ENCODE measurements around the gene RNF113B. TPM values are rescaled to one million over a fixed set of nuclear protein-coding genes. Genes with fewer than 3 reads are reported as not detected.

Gene RNF113B
- total RNA-seq, 3 donors from 2014 or later = not detected

GRCh38 chr13:98144801-98145350 is 32.2 kb downstream of the RNF113B start:
- Mint-ChIP-seq H3K9me3 (no peaks in the 10 kb centered on the region), H3K4me3 (no peak overlapping the region), H3K4me1 (ENCODE audit: low read depth) (peaks cover 11% of the 10 kb centered on the region), H3K27me3 (ENCODE audit: low read depth) (peaks cover 66% of the 10 kb centered on the region), H3K36me3 (ENCODE audit: insufficient read depth) (no peaks in the 10 kb centered on the region)
- ATAC-seq (no peak), DNase-seq (no peak)

- no peaks in the 10 kb centered on the region for H3K9me3 Mint-ChIP-seq
- peaks cover 69% of the 10 kb centered on the region for H3K27me3 Mint-ChIP-seq (ENCODE audit: low read depth)
- H3K36me3 Mint-ChIP-seq (ENCODE audit: insufficient read depth) = no peaks in the 10 kb centered on the region
- ATAC-seq (no peak), DNase-seq (no peak)
- H3K4me1 Mint-ChIP-seq (ENCODE audit: low read depth) = peaks cover 11% of the 10 kb centered on the region
- H3K4me3 Mint-ChIP-seq = peak overlapping the region; percentile 60
Observed at GRCh38 chr13:98144027-98144741, 32.9 kb downstream of the RNF113B start.

GRCh38 chr13:98143601-98144026 is 33.5 kb downstream of the RNF113B start:
- ATAC-seq (peak in 1 of 2 donors; percentile 6), DNase-seq (no peak)
- peaks cover 11% of the 10 kb centered on the region for H3K4me1 Mint-ChIP-seq (ENCODE audit: low read depth)
- no peaks in the 10 kb centered on the region for H3K36me3 Mint-ChIP-seq (ENCODE audit: insufficient read depth)
- no peaks in the 10 kb centered on the region for H3K9me3 Mint-ChIP-seq
- H3K4me3 Mint-ChIP-seq = no peak overlapping the region
- peaks cover 66% of the 10 kb centered on the region for H3K27me3 Mint-ChIP-seq (ENCODE audit: low read depth)

- Mint-ChIP-seq H3K4me3 (no peak overlapping the region), H3K36me3 (ENCODE audit: insufficient read depth) (no peaks in the 10 kb centered on the region), H3K4me1 (ENCODE audit: low read depth) (peaks cover 11% of the 10 kb centered on the region), H3K27me3 (ENCODE audit: low read depth) (peaks cover 62% of the 10 kb centered on the region), H3K9me3 (no peaks in the 10 kb centered on the region)
- ATAC-seq (peak; percentile 41 to 50), DNase-seq (no peak)
Observed at GRCh38 chr13:98143157-98143553, 33.9 kb downstream of the RNF113B start.

GRCh38 chr13:98142380-98143156 is 34.5 kb downstream of the RNF113B start, which contains the start of gene FARP1:
FARP1 (plus strand) TSS chr13:98143094; CDS start chr13:98213243, 70,149 bp downstream.
- Mint-ChIP-seq H3K27me3 (ENCODE audit: low read depth) (peaks cover 62% of the 10 kb centered on the region), H3K4me3 (peak within 1 kb of the TSS; percentile 60)

GRCh38 chr13:98141509-98142379 is 35.3 kb downstream of the RNF113B start:
- H3K27me3 Mint-ChIP-seq (ENCODE audit: low read depth) = peaks cover 60% of the 10 kb centered on the region
- H3K4me1 Mint-ChIP-seq (ENCODE audit: low read depth) = peaks cover 11% of the 10 kb centered on the region
- no peak for ATAC-seq
- DNase-seq = no peak
- peak overlapping the region; percentile 48 for H3K4me3 Mint-ChIP-seq
- H3K36me3 Mint-ChIP-seq (ENCODE audit: insufficient read depth) = no peaks in the 10 kb centered on the region
- H3K9me3 Mint-ChIP-seq = no peaks in the 10 kb centered on the region

More at GRCh38 chr13:98142380-98143156, 34.5 kb downstream of the RNF113B start, which contains the start of gene FARP1:
- Mint-ChIP-seq H3K4me1 (ENCODE audit: low read depth) (peaks cover 11% of the 10 kb centered on the region), H3K9me3 (no peaks in the 10 kb centered on the region), H3K36me3 (ENCODE audit: insufficient read depth) (no peaks in the 10 kb centered on the region)
- DNase-seq (no peak), ATAC-seq (peak; percentile 82 to 88)

GRCh38 chr13:98141091-98141490 is 36.0 kb downstream of the RNF113B start:
- H3K27me3 Mint-ChIP-seq (ENCODE audit: low read depth) = peaks cover 58% of the 10 kb centered on the region
- H3K4me1 Mint-ChIP-seq (ENCODE audit: low read depth) = peaks cover 11% of the 10 kb centered on the region
- ATAC-seq (no peak), DNase-seq (no peak)
- no peaks in the 10 kb centered on the region for H3K9me3 Mint-ChIP-seq
- H3K36me3 Mint-ChIP-seq (ENCODE audit: insufficient read depth) = no peaks in the 10 kb centered on the region
- no peak overlapping the region for H3K4me3 Mint-ChIP-seq

GRCh38 chr13:98134901-98135300 is 42.2 kb downstream of the RNF113B start:
- no peak for DNase-seq
- no peak for ATAC-seq
- no peaks in the 10 kb centered on the region for H3K36me3 Mint-ChIP-seq (ENCODE audit: insufficient read depth)
- peaks cover 33% of the 10 kb centered on the region for H3K27me3 Mint-ChIP-seq (ENCODE audit: low read depth)
- no peaks in the 10 kb centered on the region for H3K4me1 Mint-ChIP-seq (ENCODE audit: low read depth)
- no peak overlapping the region for H3K4me3 Mint-ChIP-seq
- no peaks in the 10 kb centered on the region for H3K9me3 Mint-ChIP-seq

GRCh38 chr13:98133946-98134345 is 43.1 kb downstream of the RNF113B start:
- ATAC-seq = no peak
- Mint-ChIP-seq H3K36me3 (ENCODE audit: insufficient read depth) (no peaks in the 10 kb centered on the region), H3K27me3 (ENCODE audit: low read depth) (peaks cover 26% of the 10 kb centered on the region), H3K4me1 (ENCODE audit: low read depth) (no peaks in the 10 kb centered on the region), H3K9me3 (no peaks in the 10 kb centered on the region), H3K4me3 (no peak overlapping the region)
- no peak for DNase-seq

- no peaks in the 10 kb centered on the region for H3K4me1 Mint-ChIP-seq (ENCODE audit: low read depth)
- H3K9me3 Mint-ChIP-seq = peaks cover 5% of the 10 kb centered on the region
- peaks cover 21% of the 10 kb centered on the region for H3K27me3 Mint-ChIP-seq (ENCODE audit: low read depth)
- H3K36me3 Mint-ChIP-seq (ENCODE audit: insufficient read depth) = no peaks in the 10 kb centered on the region
- no peak overlapping the region for H3K4me3 Mint-ChIP-seq
- DNase-seq (no peak), ATAC-seq (no peak)
Observed at GRCh38 chr13:98129059-98129746, 47.9 kb downstream of the RNF113B start.

Other genes starting within 250 kb of the RNF113B start
- gene IPO5, start 223.6 kb downstream of the RNF113B start, total RNA-seq = 100 to 1,000 TPM; 240 to 279 (median 251) TPM
- under 1 TPM; 0.45 to 0.86 (median 0.63) TPM for gene FARP1, start 34.2 kb downstream of the RNF113B start, total RNA-seq